Progenitor cell of endocrine pancreas (in vitro differentiated cells): ENCODE results near the gene MYPN. TPM values are rescaled to one million over a fixed set of nuclear protein-coding genes. Genes with fewer than 3 reads are reported as not detected.

Experiments used
- DNase-seq: peaks from one replicate; pipeline ENCODE4 v3.0.0; 2021; ENCODE audit warnings: low spot score; ENCODE audit not compliant: unreplicated experiment
- H3K27ac Mint-ChIP-seq: 2 replicates; pipeline ENCODE4 v1.8.0; 2021; ENCODE audit warnings: mild to moderate bottlenecking, moderate library complexity, mixed read lengths
- H3K27me3 Mint-ChIP-seq: 2 replicates; pipeline ENCODE4 v1.8.0; 2021; ENCODE audit warnings: mixed read lengths
- H3K36me3 Mint-ChIP-seq: 2 replicates; pipeline ENCODE4 v1.8.0; 2022; ENCODE audit warnings: mixed read lengths; ENCODE audit not compliant: insufficient read depth
- H3K4me1 Mint-ChIP-seq: 2 replicates; pipeline ENCODE4 v1.8.0; 2021; ENCODE audit warnings: low read depth, mixed read lengths
- H3K4me3 Mint-ChIP-seq: 2 replicates; pipeline ENCODE4 v1.8.0; 2021; ENCODE audit warnings: low read depth, mild to moderate bottlenecking, moderate library complexity, mixed read lengths
- H3K9me3 Mint-ChIP-seq: 2 replicates; pipeline ENCODE4 v1.8.0; 2021; ENCODE audit warnings: low read depth, mixed read lengths
- total RNA-seq: library from RNA; stranded (reverse); gene quantifications from 2 replicates; pipeline ENCODE4 v1.2.1, GENCODE V29; 2021
- TF ChIP-seq, protein P1 (sequence below): fragments of 200-600 bp; sonication (generic); IDR thresholded peaks from one replicate; pipeline ENCODE4 v1.5.0; 2021; ENCODE audit warnings: antibody characterized with exemption, mild to moderate bottlenecking; ENCODE audit not compliant: unreplicated experiment

Gene MYPN
- total RNA-seq, 1 donor from 2014 or later: 0.05 TPM

DNA sequence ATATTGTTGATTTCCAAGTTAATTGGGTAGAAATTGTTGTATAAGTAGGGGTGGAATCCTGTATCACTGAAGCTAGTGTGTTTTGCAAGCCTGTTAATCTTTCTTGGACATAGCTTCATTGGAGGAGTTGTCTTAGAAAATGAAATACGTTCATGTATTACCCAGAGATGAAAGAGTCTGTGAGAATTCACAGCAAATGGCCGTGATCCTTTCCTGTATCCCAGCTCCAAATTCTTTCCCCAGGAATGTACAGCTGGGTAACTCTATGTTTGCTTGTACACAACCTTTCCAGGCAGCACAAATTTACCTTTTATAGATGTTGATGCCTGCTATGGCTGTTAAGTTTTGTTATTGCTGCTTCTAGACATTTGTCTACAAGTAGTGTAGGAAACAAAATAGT lies 18.7 kb downstream of the MYPN start:
- Mint-ChIP-seq H3K9me3 (no peaks in the 10 kb centered on the region), H3K4me3 (no peak overlapping the region), H3K27ac (no peak overlapping the region), H3K36me3 (no peaks in the 10 kb centered on the region), H3K4me1 (peaks cover 5% of the 10 kb centered on the region), H3K27me3 (no peaks in the 10 kb centered on the region)
- TF ChIP-seq, protein P1, sequence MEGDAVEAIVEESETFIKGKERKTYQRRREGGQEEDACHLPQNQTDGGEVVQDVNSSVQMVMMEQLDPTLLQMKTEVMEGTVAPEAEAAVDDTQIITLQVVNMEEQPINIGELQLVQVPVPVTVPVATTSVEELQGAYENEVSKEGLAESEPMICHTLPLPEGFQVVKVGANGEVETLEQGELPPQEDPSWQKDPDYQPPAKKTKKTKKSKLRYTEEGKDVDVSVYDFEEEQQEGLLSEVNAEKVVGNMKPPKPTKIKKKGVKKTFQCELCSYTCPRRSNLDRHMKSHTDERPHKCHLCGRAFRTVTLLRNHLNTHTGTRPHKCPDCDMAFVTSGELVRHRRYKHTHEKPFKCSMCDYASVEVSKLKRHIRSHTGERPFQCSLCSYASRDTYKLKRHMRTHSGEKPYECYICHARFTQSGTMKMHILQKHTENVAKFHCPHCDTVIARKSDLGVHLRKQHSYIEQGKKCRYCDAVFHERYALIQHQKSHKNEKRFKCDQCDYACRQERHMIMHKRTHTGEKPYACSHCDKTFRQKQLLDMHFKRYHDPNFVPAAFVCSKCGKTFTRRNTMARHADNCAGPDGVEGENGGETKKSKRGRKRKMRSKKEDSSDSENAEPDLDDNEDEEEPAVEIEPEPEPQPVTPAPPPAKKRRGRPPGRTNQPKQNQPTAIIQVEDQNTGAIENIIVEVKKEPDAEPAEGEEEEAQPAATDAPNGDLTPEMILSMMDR: no peak
- DNase-seq: no peak

DNA sequence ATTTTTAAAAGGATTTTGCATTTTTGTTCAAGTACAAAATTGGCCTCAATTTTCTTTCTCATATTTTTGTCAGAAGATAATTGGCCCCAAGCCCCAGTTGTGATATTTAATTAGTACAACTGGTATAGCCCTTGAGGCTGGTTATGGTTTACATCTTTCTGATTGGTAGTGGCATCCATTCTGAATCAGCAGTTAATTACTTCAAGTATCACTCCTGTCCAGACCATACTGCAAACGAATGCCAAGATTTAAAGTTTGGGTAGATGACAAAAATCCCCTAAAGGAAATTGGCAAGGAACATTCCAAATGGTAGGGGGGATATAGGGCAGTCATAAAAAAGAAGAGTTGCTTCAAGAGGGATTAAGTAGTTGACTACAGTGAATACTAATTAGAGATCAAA lies 23.1 kb downstream of the MYPN start:
- H3K27ac Mint-ChIP-seq: no peak overlapping the region

DNA sequence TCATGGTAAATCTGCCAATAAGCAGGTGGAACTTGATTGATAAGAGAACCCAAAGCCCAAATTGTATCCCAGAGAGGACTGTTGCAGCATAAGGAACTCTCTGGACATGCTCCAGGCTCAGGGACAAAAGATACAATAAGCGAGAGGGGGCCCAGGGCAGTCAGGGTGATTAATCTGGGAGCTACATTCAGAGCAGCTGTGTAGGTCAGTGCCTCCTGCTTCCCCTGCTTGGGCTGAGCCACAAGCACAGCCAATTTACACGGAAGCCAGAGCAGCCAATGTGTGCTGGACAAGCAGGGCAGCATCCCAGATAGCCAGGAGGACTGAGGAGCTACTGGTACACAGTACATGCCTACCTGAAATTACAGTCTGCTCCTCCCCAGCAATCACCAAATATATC lies 24.2 kb downstream of the MYPN start:
- Mint-ChIP-seq H3K9me3 (no peaks in the 10 kb centered on the region), H3K4me3 (no peak overlapping the region), H3K36me3 (no peaks in the 10 kb centered on the region), H3K27me3 (no peaks in the 10 kb centered on the region), H3K4me1 (no peaks in the 10 kb centered on the region), H3K27ac (no peak overlapping the region)
- TF ChIP-seq, protein P1: no peak
- DNase-seq: no peak

More for the DNA sequence above, 23.1 kb downstream of the MYPN start:
- Mint-ChIP-seq H3K36me3 (no peaks in the 10 kb centered on the region), H3K9me3 (no peaks in the 10 kb centered on the region), H3K4me3 (no peak overlapping the region), H3K4me1 (no peaks in the 10 kb centered on the region), H3K27me3 (no peaks in the 10 kb centered on the region)
- TF ChIP-seq, protein P1: no peak
- DNase-seq: no peak

DNA sequence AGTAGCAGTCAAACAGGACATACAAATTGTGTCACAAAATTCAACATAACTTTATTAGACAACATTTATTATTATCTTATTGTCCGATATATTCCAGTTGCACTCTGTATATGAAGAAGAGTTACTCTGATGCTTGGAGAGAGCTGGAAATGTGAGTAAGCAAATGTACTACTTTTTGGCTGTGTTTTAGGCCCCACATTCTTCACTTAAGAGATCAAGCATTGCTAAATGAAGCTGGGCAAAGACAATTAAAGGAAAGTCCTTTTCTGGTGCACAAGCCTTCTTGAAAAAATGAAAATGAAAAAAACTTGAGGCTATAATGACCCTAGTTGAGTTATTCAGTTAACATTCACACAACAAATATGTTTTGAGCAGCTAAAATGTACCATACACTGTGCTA lies 26.1 kb downstream of the MYPN start:
- Mint-ChIP-seq H3K4me1 (no peaks in the 10 kb centered on the region), H3K9me3 (no peaks in the 10 kb centered on the region), H3K27me3 (no peaks in the 10 kb centered on the region), H3K27ac (no peak overlapping the region), H3K4me3 (no peak overlapping the region), H3K36me3 (no peaks in the 10 kb centered on the region)
- DNase-seq: no peak
- TF ChIP-seq, protein P1: no peak

DNA sequence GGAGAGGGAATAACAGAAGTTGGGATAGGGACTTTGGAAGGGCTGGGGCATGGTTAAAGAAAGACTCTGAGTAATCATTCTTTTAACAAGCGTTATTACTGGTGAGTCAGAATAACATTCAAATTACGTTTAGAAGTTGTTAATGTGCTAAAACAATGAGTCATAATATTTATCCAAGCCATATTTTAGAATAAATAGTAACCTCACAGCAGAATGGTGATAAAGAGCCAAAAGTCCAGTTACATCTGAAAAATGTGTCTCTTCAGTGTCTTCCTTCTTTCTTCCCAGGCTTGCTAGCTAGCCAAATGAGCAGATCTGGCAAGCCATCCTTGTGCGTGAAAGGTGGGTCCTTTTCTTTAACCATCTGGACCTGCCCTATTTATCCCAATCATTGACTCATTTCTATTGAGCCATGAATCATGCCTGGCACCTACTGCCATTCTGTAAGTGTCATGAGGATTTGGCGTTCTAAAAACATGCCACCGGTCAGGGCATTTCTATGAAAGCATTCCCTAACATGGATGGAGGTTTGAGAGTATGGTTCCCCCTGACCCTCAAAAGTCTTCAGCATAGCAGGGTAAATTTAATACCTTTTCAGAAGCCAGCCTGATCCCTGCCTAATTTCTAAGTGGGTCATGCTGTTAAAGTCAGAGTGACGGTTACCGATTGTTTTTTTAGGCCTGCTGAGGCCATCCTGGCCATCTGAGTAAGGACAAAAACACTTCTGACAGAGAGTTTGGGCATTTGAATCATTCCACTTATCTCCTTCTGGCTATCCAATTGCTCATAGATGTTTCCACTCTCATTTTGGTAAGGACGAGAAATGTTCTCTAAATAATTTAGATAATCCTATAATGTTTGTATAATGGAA lies 26.9 kb downstream of the MYPN start:
- Mint-ChIP-seq H3K4me3 (no peak overlapping the region), H3K27me3 (no peaks in the 10 kb centered on the region), H3K4me1 (no peaks in the 10 kb centered on the region), H3K27ac (no peak overlapping the region), H3K9me3 (no peaks in the 10 kb centered on the region), H3K36me3 (no peaks in the 10 kb centered on the region)
- TF ChIP-seq, protein P1: no peak
- DNase-seq: no peak
